ENCODE results near the gene EFCAB11.

DNA sequence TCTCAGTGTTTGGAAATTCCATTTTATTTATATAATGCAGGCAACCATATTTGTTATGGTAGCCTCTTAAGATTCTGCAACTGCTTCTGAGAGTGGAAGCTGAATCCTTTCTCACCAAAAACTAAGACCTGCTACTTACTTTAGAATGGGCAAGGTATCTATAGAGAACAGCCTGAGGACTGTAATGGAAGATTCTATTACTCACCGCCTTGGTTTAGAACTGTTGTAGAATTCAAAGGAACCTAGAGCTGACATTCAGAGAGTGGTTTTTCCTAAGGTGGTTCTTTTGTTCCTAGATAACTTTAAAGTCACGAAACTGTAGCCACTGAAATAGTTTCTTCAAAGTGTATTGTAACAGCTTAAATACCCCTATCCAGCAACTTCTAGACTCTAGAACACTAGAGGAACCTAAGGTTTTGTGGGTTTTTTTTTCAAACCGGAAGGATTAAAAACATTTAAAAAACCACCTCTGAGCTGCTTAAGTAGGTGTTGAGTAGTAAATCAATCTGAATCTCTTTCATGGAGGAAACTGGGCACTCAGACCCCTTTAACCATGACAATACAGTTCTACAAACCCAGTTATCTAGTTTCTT is 5.4 kb upstream of the EFCAB11 start:
- TF ChIP-seq, protein P1, sequence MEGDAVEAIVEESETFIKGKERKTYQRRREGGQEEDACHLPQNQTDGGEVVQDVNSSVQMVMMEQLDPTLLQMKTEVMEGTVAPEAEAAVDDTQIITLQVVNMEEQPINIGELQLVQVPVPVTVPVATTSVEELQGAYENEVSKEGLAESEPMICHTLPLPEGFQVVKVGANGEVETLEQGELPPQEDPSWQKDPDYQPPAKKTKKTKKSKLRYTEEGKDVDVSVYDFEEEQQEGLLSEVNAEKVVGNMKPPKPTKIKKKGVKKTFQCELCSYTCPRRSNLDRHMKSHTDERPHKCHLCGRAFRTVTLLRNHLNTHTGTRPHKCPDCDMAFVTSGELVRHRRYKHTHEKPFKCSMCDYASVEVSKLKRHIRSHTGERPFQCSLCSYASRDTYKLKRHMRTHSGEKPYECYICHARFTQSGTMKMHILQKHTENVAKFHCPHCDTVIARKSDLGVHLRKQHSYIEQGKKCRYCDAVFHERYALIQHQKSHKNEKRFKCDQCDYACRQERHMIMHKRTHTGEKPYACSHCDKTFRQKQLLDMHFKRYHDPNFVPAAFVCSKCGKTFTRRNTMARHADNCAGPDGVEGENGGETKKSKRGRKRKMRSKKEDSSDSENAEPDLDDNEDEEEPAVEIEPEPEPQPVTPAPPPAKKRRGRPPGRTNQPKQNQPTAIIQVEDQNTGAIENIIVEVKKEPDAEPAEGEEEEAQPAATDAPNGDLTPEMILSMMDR (IDR thresholded peaks at IDR 0.05; ENCODE audit: extremely low read depth in 1 of 2, insufficient read depth in 1 of 2, low read depth in 1 of 2, low read length in 2 of 2): no peak
- TF ChIP-seq POLR2A (IDR thresholded peaks at IDR 0.05; ENCODE audit: low read depth, low read length): no peak
- TF ChIP-seq FOS (IDR thresholded peaks at IDR 0.05; ENCODE audit: borderline replicate concordance, insufficient read depth, low read length): no peak
- no peak for TF ChIP-seq GATA2 (IDR thresholded peaks at IDR 0.05; ENCODE audit: insufficient read depth, insufficient read length, low read depth, low read length)
- TF ChIP-seq EZH2 (IDR thresholded peaks at IDR 0.05; ENCODE audit: borderline replicate concordance, low read depth, low read length, severe bottlenecking): no peak
- TF ChIP-seq POLR2AphosphoS5 (IDR thresholded peaks at IDR 0.05; ENCODE audit: insufficient read depth, low read depth, low read length): no peak
- no peak for TF ChIP-seq MYC (IDR thresholded peaks at IDR 0.05; ENCODE audit: low read depth, low read length)

All from endothelial cell of umbilical vein (primary cell).